Ishikawa (cell line): ENCODE measurements around the gene IL18R1.

Experiments
- CEBPB ChIP-seq: IDR thresholded peaks from 2 replicates; pipeline ENCODE4 v1.6.1; 2012
- CREB1 ChIP-seq: IDR thresholded peaks from 2 replicates; pipeline ENCODE4 v1.6.1; 2012; ENCODE audit warnings: low read depth
- EGR1 ChIP-seq: IDR thresholded peaks from 2 replicates; pipeline ENCODE4 v1.6.1; 2012
- EP300 ChIP-seq: IDR thresholded peaks from 2 replicates; pipeline ENCODE4 v1.6.1; 2012; ENCODE audit warnings: borderline replicate concordance
- FOXM1 ChIP-seq: IDR thresholded peaks from 2 replicates; pipeline ENCODE4 v1.6.1; 2012; ENCODE audit warnings: low read depth, borderline replicate concordance
- MAX ChIP-seq: IDR thresholded peaks from 2 replicates; pipeline ENCODE4 v1.6.1; 2012
- NFIC ChIP-seq: IDR thresholded peaks from 2 replicates; pipeline ENCODE4 v1.6.1; 2012
- RAD21 ChIP-seq: IDR thresholded peaks from 2 replicates; pipeline ENCODE4 v1.6.1; 2012; ENCODE audit warnings: low read depth
- REST ChIP-seq: IDR thresholded peaks from 2 replicates; pipeline ENCODE4 v1.6.1; 2012; ENCODE audit warnings: low read depth, mild to moderate bottlenecking
- TAF1 ChIP-seq: IDR thresholded peaks from 2 replicates; pipeline ENCODE4 v1.6.1; 2012; ENCODE audit warnings: low read depth, mild to moderate bottlenecking
- TCF12 ChIP-seq: IDR thresholded peaks from 2 replicates; pipeline ENCODE4 v1.6.1; 2012; ENCODE audit warnings: low read depth
- TEAD4 ChIP-seq: IDR thresholded peaks from 2 replicates; pipeline ENCODE4 v1.6.1; 2012
- USF1 ChIP-seq: IDR thresholded peaks from 2 replicates; pipeline ENCODE4 v1.6.1; 2012
- YY1 ChIP-seq: IDR thresholded peaks from 2 replicates; pipeline ENCODE4 v1.6.1; 2012; ENCODE audit warnings: low read depth
- ZBTB7A ChIP-seq: IDR thresholded peaks from 2 replicates; pipeline ENCODE4 v1.6.1; 2012; ENCODE audit warnings: low read depth

The IL18R1 gene

GRCh38 chr2:102387763-102388546, 32.4 kb downstream of the IL18R1 start:
- TF ChIP-seq YY1 (no peak), FOXM1 (no peak), USF1 (no peak), CEBPB (no peak), MAX (no peak), EP300 (no peak), TEAD4 (no peak), TAF1 (no peak), RAD21 (no peak), EGR1 (no peak), NFIC (no peak), CREB1 (no peak), ZBTB7A (no peak), TCF12 (no peak), REST (no peak)

- no peak for TF ChIP-seq TAF1
- no peak for TF ChIP-seq NFIC
- TF ChIP-seq EP300 = no peak
- TF ChIP-seq MAX = no peak
- TF ChIP-seq RAD21 = no peak
- TF ChIP-seq CEBPB = no peak
- TF ChIP-seq TCF12 = no peak
- no peak for TF ChIP-seq TEAD4
These were observed 36.0 kb downstream of the IL18R1 start for GRCh38 chr2:102391565-102391964.

- no peak for TF ChIP-seq NFIC
- TF ChIP-seq EP300 = no peak
- no peak for TF ChIP-seq REST
- no peak for TF ChIP-seq YY1
- TF ChIP-seq RAD21 = no peak
- no peak for TF ChIP-seq USF1
- no peak for TF ChIP-seq TEAD4
- no peak for TF ChIP-seq TCF12
- TF ChIP-seq CEBPB = no peak
- no peak for TF ChIP-seq CREB1
- TF ChIP-seq EGR1 = no peak
- TF ChIP-seq MAX = no peak
- no peak for TF ChIP-seq ZBTB7A
- TF ChIP-seq FOXM1 = no peak
- no peak for TF ChIP-seq TAF1
These were observed 36.5 kb downstream of the IL18R1 start for GRCh38 chr2:102392096-102392495.

GRCh38 chr2:102392942-102393341, 37.3 kb downstream of the IL18R1 start:
- no peak for TF ChIP-seq REST
